Measurements from ENCODE around the gene NPAS3.

DNA sequence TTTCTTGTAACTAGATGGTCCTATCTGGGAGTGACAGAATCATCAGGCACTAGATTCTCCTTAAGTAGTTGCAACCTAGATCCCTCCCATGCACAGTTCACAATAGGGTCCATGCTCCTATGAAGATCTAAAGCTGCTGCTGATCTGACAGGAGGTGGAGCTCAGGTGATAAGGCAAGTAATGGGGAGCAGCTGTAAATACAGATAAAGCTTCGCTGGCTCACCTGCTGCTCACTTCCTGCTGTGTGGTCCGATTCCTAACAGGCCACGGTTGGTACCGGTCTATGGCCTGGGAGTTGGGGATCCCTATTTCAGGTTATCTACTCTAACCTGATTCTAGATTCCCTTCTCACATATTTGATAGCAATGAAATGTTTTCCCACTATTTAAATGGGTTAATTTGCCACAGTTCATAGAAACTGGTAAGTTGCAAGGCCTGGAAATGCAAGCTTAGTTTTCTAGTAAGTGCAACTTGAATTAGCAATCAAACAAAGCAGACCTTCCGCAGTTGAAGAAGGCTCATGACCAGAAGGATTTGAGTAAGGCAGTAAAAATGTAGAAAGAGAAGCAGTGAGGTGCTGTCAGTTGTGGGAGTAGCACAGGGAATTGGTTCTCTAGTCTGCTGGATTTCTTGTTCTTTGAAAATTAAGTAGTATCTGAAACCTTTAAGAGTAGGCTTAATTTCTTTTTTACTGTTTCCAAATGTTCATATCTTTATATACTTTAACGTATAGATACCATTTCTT lies 679.9 kb downstream of the NPAS3 start:
- TF ChIP-seq POLR2A (IDR thresholded peaks at IDR 0.05) (no peak), CTCF (IDR thresholded peaks at IDR 0.05) (no peak)
